Naive thymus-derived CD4-positive, alpha-beta T cell (primary cell): ENCODE measurements around the gene RXYLT1. TPM values are rescaled to one million over a fixed set of nuclear protein-coding genes. Genes with fewer than 3 reads are reported as not detected.
"Not testable (repeated sequence)": the region's sequence is repeated elsewhere in the genome, so short reads cannot be mapped to it uniquely, and the experiment has no call there.

ENCODE experiments used
- ATAC-seq: fragments of 150-1000 bp; cut with Tn5 transposase; 2 replicates; pipeline ENCODE4 v1.10.0; 2021; ENCODE audit warnings: mild to moderate bottlenecking, moderate library complexity
- CTCF ChIA-PET: fragments of 350-600 bp; sonication (Branson Sonifier 250); formaldehyde crosslinking; loops from one replicate; lab custom pipeline; 2021; ENCODE audit warnings: antibody characterized with exemption; lab: Charles Lee
- POLR2A ChIA-PET: fragments of 350-600 bp; sonication (Branson Sonifier 250); formaldehyde crosslinking; loops from one replicate; lab custom pipeline; 2021; ENCODE audit warnings: antibody characterized with exemption, inconsistent platforms; lab: Charles Lee
- DNase-seq, 9 donors: peaks; one replicate each; pipeline versions ENCODE4 v3.0.0 to v3.0.0-alpha.2; 2020 to 2022; ENCODE audit warnings: mixed read lengths in 1 of 9
- H3K27ac ChIP-seq: one replicate; pipeline ENCODE4 v1.7.0; 2013; ENCODE audit warnings: mild to moderate bottlenecking, low read depth, low read length, moderate library complexity
- H3K27me3 ChIP-seq, 2 donors: one replicate each; pipeline ENCODE4 v1.7.0; 2013; ENCODE audit warnings: low read length in 2 of 2, mild to moderate bottlenecking in 2 of 2, moderate library complexity in 2 of 2; ENCODE audit not compliant: control insufficient read depth in 2 of 2, insufficient read depth in 2 of 2
- H3K36me3 ChIP-seq, 3 experiments: 1 replicate in 2 of 3; 2 replicates in 1 of 3; pipeline ENCODE4 v1.7.0; 2013; ENCODE audit warnings: low read length in 3 of 3, mild to moderate bottlenecking in 3 of 3, moderate library complexity in 1 of 3; ENCODE audit not compliant: insufficient read depth in 3 of 3, control insufficient read depth in 2 of 3
- H3K4me1 ChIP-seq, 2 donors: one replicate each; pipeline ENCODE4 v1.7.0; 2013; ENCODE audit warnings: low read length in 2 of 2, mild to moderate bottlenecking in 2 of 2, moderate library complexity in 1 of 2; ENCODE audit not compliant: control insufficient read depth in 2 of 2, insufficient read depth in 2 of 2
- H3K4me3 ChIP-seq: 2 replicates; pipeline ENCODE4 v1.7.0; 2013; ENCODE audit warnings: mild to moderate bottlenecking, low read length
- H3K9me3 ChIP-seq, 3 experiments: 1 replicate in 2 of 3; 2 replicates in 1 of 3; pipeline ENCODE4 v1.7.0; 2013; ENCODE audit warnings: low read length in 3 of 3; ENCODE audit not compliant: control insufficient read depth in 2 of 3
- H3K27ac Mint-ChIP-seq, 9 donors: one replicate each; pipeline ENCODE4 v1.8.0; 2020 to 2022; ENCODE audit warnings: mixed read lengths in 9 of 9, mild to moderate bottlenecking in 8 of 9, moderate library complexity in 5 of 9, inconsistent platforms in 2 of 9
- H3K27me3 Mint-ChIP-seq, 5 donors: one replicate each; pipeline ENCODE4 v1.8.0; 2021 to 2022; ENCODE audit warnings: mixed read lengths in 5 of 5, mild to moderate bottlenecking in 1 of 5
- H3K36me3 Mint-ChIP-seq, 5 donors: one replicate each; pipeline ENCODE4 v1.8.0; 2020 to 2022; ENCODE audit warnings: mixed read lengths in 5 of 5, mild to moderate bottlenecking in 3 of 5, inconsistent platforms in 1 of 5
- H3K4me1 Mint-ChIP-seq, 7 donors: one replicate each; pipeline ENCODE4 v1.8.0; 2020 to 2022; ENCODE audit warnings: mixed read lengths in 7 of 7, mild to moderate bottlenecking in 3 of 7, inconsistent platforms in 1 of 7
- H3K4me3 Mint-ChIP-seq, 10 donors: one replicate each; pipeline ENCODE4 v1.8.0; 2020 to 2022; ENCODE audit warnings: mild to moderate bottlenecking in 10 of 10, mixed read lengths in 10 of 10, moderate library complexity in 6 of 10, inconsistent platforms in 2 of 10
- H3K9me3 Mint-ChIP-seq, 11 donors: one replicate each; pipeline ENCODE4 v1.8.0; 2020 to 2022; ENCODE audit warnings: mixed read lengths in 11 of 11, mild to moderate bottlenecking in 4 of 11, inconsistent platforms in 1 of 11, moderate library complexity in 1 of 11
- intact Hi-C, 2 donors: fragments of 100-400 bp; cut with micrococcal nuclease; formaldehyde crosslinking; loops; one replicate each; pipeline ENCODE4 v1.15.1; 2023
- polyA plus RNA-seq, 2 donors: library from polyadenylated mRNA; unstranded; fragments of 300-500 nt; fragmentation: Illumina TruSeq; gene quantifications; one replicate each; pipeline ENCODE4 v1.2.3, GENCODE V29; 2021
- total RNA-seq, 6 experiments: library from RNA in 5 of 6; stranded (reverse) in 5 of 6; gene quantifications; 1 replicate in 5 of 6; 2 replicates in 1 of 6; pipeline ENCODE4 v1.2.3 and lab custom pipeline; 2021 to 2026

RXYLT1 gene
- total and polyA plus RNA-seq, 7 experiments from 2014 or later = 9.9 to 22.0 (median 15.4) TPM

- POLR2A ChIA-PET = interaction anchor here (0.7 kb wide), 1 partner anchor 568 kb away, joined by 3 read pairs; no protein-coding TSS in a partner anchor
- CTCF ChIA-PET = interaction anchor here (0.5 to 0.6 kb wide), 2 partner anchors 33 to 459 kb away, joined by 3 to 4 read pairs; no protein-coding TSS in a partner anchor
- no peaks in the 10 kb centered on the region for H3K27me3 ChIP-seq
- H3K4me1 Mint-ChIP-seq = peaks cover 0 to 2% (median 0%) of the 10 kb centered on the region in 7 donors
- H3K27ac ChIP-seq = no peak overlapping the region
- no peak for DNase-seq
- no peaks in the 10 kb centered on the region for H3K9me3 ChIP-seq
- H3K36me3 Mint-ChIP-seq = no peaks in the 10 kb centered on the region
- no peak for ATAC-seq
- H3K27ac Mint-ChIP-seq = no peak overlapping the region
- H3K4me3 Mint-ChIP-seq = no peak overlapping the region
- H3K27me3 Mint-ChIP-seq = peaks cover 7 to 23% (median 13%) of the 10 kb centered on the region in 5 donors
- intact Hi-C loops = no loop called here
- no peaks in the 10 kb centered on the region for H3K9me3 Mint-ChIP-seq
- no peak overlapping the region for H3K4me3 ChIP-seq
- H3K4me1 ChIP-seq = no peaks in the 10 kb centered on the region
- H3K36me3 ChIP-seq = no peaks in the 10 kb centered on the region
These were observed 56.3 kb downstream of the RXYLT1 start for GRCh38 chr12:63836046-63836445.

- POLR2A ChIA-PET = no interaction called here
- no peaks in the 10 kb centered on the region for H3K36me3 Mint-ChIP-seq
- peak overlapping the region in 1 of 9 donors; percentile 73 for H3K27ac Mint-ChIP-seq
- peaks cover 0 to 2% (median 0%) of the 10 kb centered on the region in 7 donors for H3K4me1 Mint-ChIP-seq
- H3K9me3 Mint-ChIP-seq = no peaks in the 10 kb centered on the region
- H3K4me3 Mint-ChIP-seq = no peak overlapping the region
- H3K27me3 Mint-ChIP-seq = peaks cover 6 to 22% (median 9%) of the 10 kb centered on the region in 5 donors
- no peaks in the 10 kb centered on the region for H3K27me3 ChIP-seq
- no peak for DNase-seq
- intact Hi-C loops = no loop called here
- H3K4me1 ChIP-seq = no peaks in the 10 kb centered on the region
- H3K36me3 ChIP-seq = no peaks in the 10 kb centered on the region
- ATAC-seq = no peak
- no peak overlapping the region for H3K4me3 ChIP-seq
- no peak overlapping the region for H3K27ac ChIP-seq
- CTCF ChIA-PET = no interaction called here
- no peaks in the 10 kb centered on the region for H3K9me3 ChIP-seq
These were observed 57.2 kb downstream of the RXYLT1 start for GRCh38 chr12:63836936-63837335.

- Histone ChIP-seq H3K27ac (no peak overlapping the region), H3K4me1 (no peaks in the 10 kb centered on the region), H3K9me3 (no peaks in the 10 kb centered on the region), H3K36me3 (no peaks in the 10 kb centered on the region), H3K27me3 (peaks cover 0 to 4% of the 10 kb centered on the region in 2 donors), H3K4me3 (no peak overlapping the region)
- no peak for ATAC-seq
- CTCF ChIA-PET = interaction anchor here (1.7 kb wide), 1 partner anchor 418 kb away, joined by 13 read pairs; no protein-coding TSS in a partner anchor
- Mint-ChIP-seq H3K27ac (no peak overlapping the region), H3K27me3 (peaks cover 7 to 28% (median 17%) of the 10 kb centered on the region in 5 donors), H3K4me1 (peaks cover 0 to 5% (median 4%) of the 10 kb centered on the region in 7 donors), H3K4me3 (no peak overlapping the region), H3K36me3 (no peaks in the 10 kb centered on the region), H3K9me3 (no peaks in the 10 kb centered on the region)
- POLR2A ChIA-PET = no interaction called here
- no peak for DNase-seq
- intact Hi-C loops = no loop called here
These were observed 58.7 kb downstream of the RXYLT1 start for GRCh38 chr12:63838411-63838810.

GRCh38 chr12:63841011-63841410 lies 61.3 kb downstream of the RXYLT1 start:
- Mint-ChIP-seq H3K4me1 (peaks cover 0 to 12% (median 10%) of the 10 kb centered on the region in 7 donors), H3K4me3 (no peak overlapping the region)

GRCh38 chr12:63841571-63841970 lies 61.9 kb downstream of the RXYLT1 start:
- H3K27me3 ChIP-seq = peaks cover 3 to 11% of the 10 kb centered on the region in 2 donors
- ChIA-PET CTCF (no interaction called here), POLR2A (interaction anchor here (0.7 kb wide), 1 partner anchor 37 kb away, joined by 8 read pairs; no protein-coding TSS in a partner anchor)
- H3K4me1 ChIP-seq = no peaks in the 10 kb centered on the region
- Mint-ChIP-seq H3K4me1 (peaks cover 0 to 12% (median 10%) of the 10 kb centered on the region in 7 donors), H3K27ac (no peak overlapping the region), H3K9me3 (no peaks in the 10 kb centered on the region), H3K4me3 (peak overlapping the region in 1 of 10 donors; percentile 26), H3K27me3 (peaks cover 14 to 47% (median 35%) of the 10 kb centered on the region in 5 donors), H3K36me3 (no peaks in the 10 kb centered on the region)
- DNase-seq (no peak), ATAC-seq (no peak)
- no peak overlapping the region for H3K27ac ChIP-seq
- H3K9me3 ChIP-seq = no peaks in the 10 kb centered on the region
- intact Hi-C loops = no loop called here
- no peaks in the 10 kb centered on the region for H3K36me3 ChIP-seq
- H3K4me3 ChIP-seq = no peak overlapping the region

More at GRCh38 chr12:63841011-63841410, 61.3 kb downstream of the RXYLT1 start:
- no peak overlapping the region for H3K27ac Mint-ChIP-seq
- POLR2A ChIA-PET = interaction anchor here (0.7 kb wide), 1 partner anchor 37 kb away, joined by 8 read pairs; no protein-coding TSS in a partner anchor
- Histone ChIP-seq H3K36me3 (no peaks in the 10 kb centered on the region), H3K27ac (no peak overlapping the region), H3K4me3 (no peak overlapping the region), H3K4me1 (no peaks in the 10 kb centered on the region), H3K27me3 (peaks cover 3 to 11% of the 10 kb centered on the region in 2 donors), H3K9me3 (no peaks in the 10 kb centered on the region)
- no peaks in the 10 kb centered on the region for H3K36me3 Mint-ChIP-seq
- intact Hi-C loops = no loop called here
- no peaks in the 10 kb centered on the region for H3K9me3 Mint-ChIP-seq
- no peak for ATAC-seq
- CTCF ChIA-PET = no interaction called here
- peaks cover 8 to 44% (median 29%) of the 10 kb centered on the region in 5 donors for H3K27me3 Mint-ChIP-seq
- DNase-seq = no peak

- H3K4me3 ChIP-seq, DNase-seq, H3K36me3 Mint-ChIP-seq, H3K27ac ChIP-seq, H3K27ac Mint-ChIP-seq, H3K4me1 ChIP-seq, intact Hi-C loops, POLR2A ChIA-PET, H3K36me3 ChIP-seq, H3K9me3 Mint-ChIP-seq, H3K9me3 ChIP-seq, ATAC-seq: not testable (repeated sequence)
- Mint-ChIP-seq H3K27me3 (peaks cover 17 to 44% (median 38%) of the 10 kb centered on the region in 5 donors), H3K4me1 (peaks cover 0 to 12% (median 10%) of the 10 kb centered on the region in 7 donors), H3K4me3 (peak overlapping the region; percentile 48 to 93 (median 72))
- CTCF ChIA-PET = interaction anchor here (0.6 to 0.9 kb wide), 2 partner anchors 42 to 413 kb away, joined by 3 to 5 read pairs; no protein-coding TSS in a partner anchor
- H3K27me3 ChIP-seq = peaks cover 3 to 11% of the 10 kb centered on the region in 2 donors
These were observed 63.0 kb downstream of the RXYLT1 start for GRCh38 chr12:63842750-63843149.
